GM12891 (cell line): ENCODE data around the gene CRMP1.

Experiments
- POLR2A ChIP-seq: IDR thresholded peaks from 2 replicates; pipeline ENCODE4 v1.6.1; 2011; ENCODE audit warnings: low read depth, low read length, control low read depth
- POLR2AphosphoS5 ChIP-seq: IDR thresholded peaks from 2 replicates; pipeline ENCODE4 v1.6.1; 2011; ENCODE audit warnings: low read depth, low read length, control low read depth
- TAF1 ChIP-seq: IDR thresholded peaks from 2 replicates; pipeline ENCODE4 v1.6.1; 2011; ENCODE audit warnings: low read depth, low read length, control low read depth

DNA sequence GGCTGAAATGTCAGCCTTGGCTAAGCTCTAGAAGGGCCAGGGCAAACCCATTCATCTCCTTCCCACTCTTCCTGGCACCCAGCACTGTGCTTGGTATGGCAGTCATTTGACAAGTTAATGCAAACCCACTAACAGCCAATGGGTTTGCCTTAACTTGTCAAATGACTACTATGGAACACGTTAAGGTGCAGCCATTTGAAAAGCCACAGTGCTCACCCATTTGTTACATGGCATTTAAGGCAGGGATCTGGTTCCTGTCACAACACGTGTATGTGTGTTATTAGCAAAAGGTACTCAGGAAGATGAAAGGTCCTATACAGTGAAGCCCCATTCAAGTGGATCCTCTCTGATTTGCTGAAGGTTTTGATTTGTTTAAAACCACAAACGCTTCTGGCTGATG lies 7.2 kb downstream of the CRMP1 start:
- TF ChIP-seq POLR2A (no peak), POLR2AphosphoS5 (no peak), TAF1 (no peak)
